Measurements from ENCODE around the gene SMG1.

The SMG1 gene

DNA sequence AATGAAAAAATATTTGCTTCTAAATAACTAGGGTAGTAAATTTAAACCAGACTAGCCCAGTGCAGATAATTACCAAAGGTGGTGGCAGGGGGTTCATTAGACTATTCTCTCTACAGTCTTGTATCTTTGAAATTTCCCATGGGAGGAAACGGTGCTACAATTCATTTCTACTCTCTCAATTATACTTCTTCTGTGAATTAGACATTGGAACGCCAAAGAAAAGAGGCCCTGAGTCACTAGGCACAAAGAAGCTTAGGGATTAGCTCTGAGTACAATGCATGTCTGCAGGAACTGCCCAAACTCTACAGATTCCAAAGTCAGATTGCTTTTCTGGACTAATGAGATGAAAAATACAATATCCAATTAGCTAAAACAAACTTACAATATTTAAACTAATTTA, 94.2 kb downstream of the SMG1 start:
- POLR2A ChIA-PET, result interaction anchor here (1.4 kb wide), 1 partner anchor 31 kb away, joined by 4 read pairs; the partner anchor contains the start of gene ARL6IP1
- Histone ChIP-seq H3K4me1 (ENCODE audit: control insufficient read depth, insufficient read depth, low read length) (no peaks in the 10 kb centered on the region), H3K36me3 (ENCODE audit: control insufficient read depth in 2 of 2, insufficient read depth in 1 of 2, low read length in 2 of 2) (peaks cover 27 to 90% of the 10 kb centered on the region in 2 experiments), H3K27ac (ENCODE audit: extremely low read depth, low read depth, low read length) (no peak overlapping the region), H3K4me3 (ENCODE audit: low read depth, low read length) (no peak overlapping the region), H3K9me3 (ENCODE audit: control insufficient read depth, insufficient read depth, low read depth, low read length) (no peaks in the 10 kb centered on the region)
- CTCF ChIA-PET, result interaction anchor here (0.5 to 0.7 kb wide), 2 partner anchors 16 to 138 kb away, joined by 3 read pairs; no protein-coding TSS in a partner anchor
- TF ChIP-seq ZBTB8A (tag by site-specific recombination; IDR thresholded peaks at IDR 0.05) (no peak), ZNF555 (tag by site-specific recombination; conservative IDR thresholded peaks at IDR 0.05) (no peak), MEIS1 (CRISPR knock-in tag; IDR thresholded peaks at IDR 0.05; ENCODE audit: borderline replicate concordance) (no peak), ZSCAN23 (tag by site-specific recombination; IDR thresholded peaks at IDR 0.05) (no peak), GFI1B (tag by site-specific recombination; IDR thresholded peaks at IDR 0.05) (no peak), ZNF473 (tag by site-specific recombination; IDR thresholded peaks at IDR 0.05) (no peak), ZNF426 (tag by site-specific recombination; IDR thresholded peaks at IDR 0.05) (no peak), ZNF112 (tag by site-specific recombination; IDR thresholded peaks at IDR 0.05) (no peak), ZNF585B (tag by site-specific recombination; IDR thresholded peaks at IDR 0.05) (no peak), ZBTB7A (tag by site-specific recombination; IDR thresholded peaks at IDR 0.05; ENCODE audit: low read depth) (no peak), ZNF174 (tag by site-specific recombination; IDR thresholded peaks at IDR 0.05) (no peak), ZNF394 (tag by site-specific recombination; IDR thresholded peaks at IDR 0.05; ENCODE audit: borderline replicate concordance) (no peak)
- TF ChIP-seq, protein P1, sequence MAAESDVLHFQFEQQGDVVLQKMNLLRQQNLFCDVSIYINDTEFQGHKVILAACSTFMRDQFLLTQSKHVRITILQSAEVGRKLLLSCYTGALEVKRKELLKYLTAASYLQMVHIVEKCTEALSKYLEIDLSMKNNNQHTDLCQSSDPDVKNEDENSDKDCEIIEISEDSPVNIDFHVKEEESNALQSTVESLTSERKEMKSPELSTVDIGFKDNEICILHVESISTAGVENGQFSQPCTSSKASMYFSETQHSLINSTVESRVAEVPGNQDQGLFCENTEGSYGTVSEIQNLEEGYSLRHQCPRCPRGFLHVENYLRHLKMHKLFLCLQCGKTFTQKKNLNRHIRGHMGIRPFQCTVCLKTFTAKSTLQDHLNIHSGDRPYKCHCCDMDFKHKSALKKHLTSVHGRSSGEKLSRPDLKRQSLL (tag by site-specific recombination; IDR thresholded peaks at IDR 0.05), result no peak
- TF ChIP-seq, protein P2, sequence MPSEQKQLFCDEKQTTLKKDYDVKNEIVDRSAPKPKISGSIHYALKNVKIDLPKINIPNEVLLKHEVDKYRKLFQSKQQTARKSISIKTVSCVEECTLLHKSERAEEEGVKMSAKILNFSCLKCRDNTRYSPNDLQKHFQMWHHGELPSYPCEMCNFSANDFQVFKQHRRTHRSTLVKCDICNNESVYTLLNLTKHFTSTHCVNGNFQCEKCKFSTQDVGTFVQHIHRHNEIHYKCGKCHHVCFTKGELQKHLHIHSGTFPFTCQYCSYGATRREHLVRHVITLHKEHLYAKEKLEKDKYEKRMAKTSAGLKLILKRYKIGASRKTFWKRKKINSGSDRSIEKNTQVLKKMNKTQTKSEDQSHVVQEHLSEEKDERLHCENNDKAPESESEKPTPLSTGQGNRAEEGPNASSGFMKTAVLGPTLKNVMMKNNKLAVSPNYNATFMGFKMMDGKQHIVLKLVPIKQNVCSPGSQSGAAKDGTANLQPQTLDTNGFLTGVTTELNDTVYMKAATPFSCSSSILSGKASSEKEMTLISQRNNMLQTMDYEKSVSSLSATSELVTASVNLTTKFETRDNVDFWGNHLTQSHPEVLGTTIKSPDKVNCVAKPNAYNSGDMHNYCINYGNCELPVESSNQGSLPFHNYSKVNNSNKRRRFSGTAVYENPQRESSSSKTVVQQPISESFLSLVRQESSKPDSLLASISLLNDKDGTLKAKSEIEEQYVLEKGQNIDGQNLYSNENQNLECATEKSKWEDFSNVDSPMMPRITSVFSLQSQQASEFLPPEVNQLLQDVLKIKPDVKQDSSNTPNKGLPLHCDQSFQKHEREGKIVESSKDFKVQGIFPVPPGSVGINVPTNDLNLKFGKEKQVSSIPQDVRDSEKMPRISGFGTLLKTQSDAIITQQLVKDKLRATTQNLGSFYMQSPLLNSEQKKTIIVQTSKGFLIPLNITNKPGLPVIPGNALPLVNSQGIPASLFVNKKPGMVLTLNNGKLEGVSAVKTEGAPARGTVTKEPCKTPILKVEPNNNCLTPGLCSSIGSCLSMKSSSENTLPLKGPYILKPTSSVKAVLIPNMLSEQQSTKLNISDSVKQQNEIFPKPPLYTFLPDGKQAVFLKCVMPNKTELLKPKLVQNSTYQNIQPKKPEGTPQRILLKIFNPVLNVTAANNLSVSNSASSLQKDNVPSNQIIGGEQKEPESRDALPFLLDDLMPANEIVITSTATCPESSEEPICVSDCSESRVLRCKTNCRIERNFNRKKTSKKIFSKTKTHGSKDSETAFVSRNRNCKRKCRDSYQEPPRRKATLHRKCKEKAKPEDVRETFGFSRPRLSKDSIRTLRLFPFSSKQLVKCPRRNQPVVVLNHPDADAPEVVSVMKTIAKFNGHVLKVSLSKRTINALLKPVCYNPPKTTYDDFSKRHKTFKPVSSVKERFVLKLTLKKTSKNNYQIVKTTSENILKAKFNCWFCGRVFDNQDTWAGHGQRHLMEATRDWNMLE (tag by site-specific recombination; conservative IDR thresholded peaks at IDR 0.05; ENCODE audit: low read depth), result no peak

DNA sequence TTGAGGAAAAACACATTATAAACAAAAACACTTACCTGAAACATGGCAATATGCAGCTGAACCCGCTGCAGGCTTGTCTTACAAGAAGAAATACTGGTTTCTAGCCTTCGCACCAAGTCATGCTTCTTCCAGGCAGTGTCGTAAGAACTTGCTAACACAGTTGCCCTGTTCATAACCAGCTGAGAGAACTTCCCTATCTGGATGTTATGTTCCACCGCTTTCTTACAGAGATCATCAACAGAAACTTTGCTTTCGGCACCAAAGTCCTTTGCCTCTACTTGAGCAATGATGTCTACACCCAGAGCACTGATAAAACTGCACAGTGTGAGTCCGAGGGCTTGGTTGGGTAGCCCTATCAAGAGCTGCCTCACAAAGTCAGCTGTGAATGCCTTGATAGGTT, 97.0 kb downstream of the SMG1 start:
- Histone ChIP-seq H3K9me3 (ENCODE audit: control insufficient read depth, insufficient read depth, low read depth, low read length) (no peaks in the 10 kb centered on the region), H3K4me3 (ENCODE audit: low read depth, low read length) (no peak overlapping the region), H3K4me1 (ENCODE audit: control insufficient read depth, insufficient read depth, low read length) (no peaks in the 10 kb centered on the region), H3K36me3 (ENCODE audit: control insufficient read depth in 2 of 2, insufficient read depth in 1 of 2, low read length in 2 of 2) (peaks cover 18 to 64% of the 10 kb centered on the region in 2 experiments), H3K27ac (ENCODE audit: extremely low read depth, low read depth, low read length) (no peak overlapping the region)
- TF ChIP-seq, protein P3, sequence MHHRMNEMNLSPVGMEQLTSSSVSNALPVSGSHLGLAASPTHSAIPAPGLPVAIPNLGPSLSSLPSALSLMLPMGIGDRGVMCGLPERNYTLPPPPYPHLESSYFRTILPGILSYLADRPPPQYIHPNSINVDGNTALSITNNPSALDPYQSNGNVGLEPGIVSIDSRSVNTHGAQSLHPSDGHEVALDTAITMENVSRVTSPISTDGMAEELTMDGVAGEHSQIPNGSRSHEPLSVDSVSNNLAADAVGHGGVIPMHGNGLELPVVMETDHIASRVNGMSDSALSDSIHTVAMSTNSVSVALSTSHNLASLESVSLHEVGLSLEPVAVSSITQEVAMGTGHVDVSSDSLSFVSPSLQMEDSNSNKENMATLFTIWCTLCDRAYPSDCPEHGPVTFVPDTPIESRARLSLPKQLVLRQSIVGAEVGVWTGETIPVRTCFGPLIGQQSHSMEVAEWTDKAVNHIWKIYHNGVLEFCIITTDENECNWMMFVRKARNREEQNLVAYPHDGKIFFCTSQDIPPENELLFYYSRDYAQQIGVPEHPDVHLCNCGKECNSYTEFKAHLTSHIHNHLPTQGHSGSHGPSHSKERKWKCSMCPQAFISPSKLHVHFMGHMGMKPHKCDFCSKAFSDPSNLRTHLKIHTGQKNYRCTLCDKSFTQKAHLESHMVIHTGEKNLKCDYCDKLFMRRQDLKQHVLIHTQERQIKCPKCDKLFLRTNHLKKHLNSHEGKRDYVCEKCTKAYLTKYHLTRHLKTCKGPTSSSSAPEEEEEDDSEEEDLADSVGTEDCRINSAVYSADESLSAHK (tag by site-specific recombination; IDR thresholded peaks at IDR 0.05), result no peak
- no peak for TF ChIP-seq ZXDB (tag by site-specific recombination; IDR thresholded peaks at IDR 0.05)
- no peak for TF ChIP-seq GLI2 (tag by site-specific recombination; IDR thresholded peaks at IDR 0.05; ENCODE audit: borderline replicate concordance, low read depth)
- TF ChIP-seq ZNF843 (tag by site-specific recombination; IDR thresholded peaks at IDR 0.05), result no peak
- no peak for TF ChIP-seq ZNF571 (tag by site-specific recombination; IDR thresholded peaks at IDR 0.05)
- TF ChIP-seq, protein P4, sequence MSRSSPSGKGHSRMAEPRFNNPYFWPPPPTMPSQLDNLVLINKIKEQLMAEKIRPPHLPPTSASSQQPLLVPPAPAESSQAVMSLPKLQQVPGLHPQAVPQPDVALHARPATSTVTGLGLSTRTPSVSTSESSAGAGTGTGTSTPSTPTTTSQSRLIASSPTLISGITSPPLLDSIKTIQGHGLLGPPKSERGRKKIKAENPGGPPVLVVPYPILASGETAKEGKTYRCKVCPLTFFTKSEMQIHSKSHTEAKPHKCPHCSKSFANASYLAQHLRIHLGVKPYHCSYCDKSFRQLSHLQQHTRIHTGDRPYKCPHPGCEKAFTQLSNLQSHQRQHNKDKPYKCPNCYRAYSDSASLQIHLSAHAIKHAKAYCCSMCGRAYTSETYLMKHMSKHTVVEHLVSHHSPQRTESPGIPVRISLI (tag by site-specific recombination; IDR thresholded peaks at IDR 0.05), result no peak
- no peak for TF ChIP-seq KLF7 (tag by site-specific recombination; IDR thresholded peaks at IDR 0.05; ENCODE audit: borderline replicate concordance)
- TF ChIP-seq ZBTB48 (tag by site-specific recombination; IDR thresholded peaks at IDR 0.05), result no peak
- no peak for TF ChIP-seq ZBTB8A (tag by site-specific recombination; IDR thresholded peaks at IDR 0.05)
- TF ChIP-seq ZNF311 (tag by site-specific recombination; IDR thresholded peaks at IDR 0.05; ENCODE audit: borderline replicate concordance), result no peak
- TF ChIP-seq ZBTB21 (tag by site-specific recombination; IDR thresholded peaks at IDR 0.05), result no peak
- no peak for TF ChIP-seq ZNF121 (tag by site-specific recombination; IDR thresholded peaks at IDR 0.05)
- TF ChIP-seq ZBTB20 (tag by site-specific recombination; IDR thresholded peaks at IDR 0.05), result no peak
- CTCF ChIA-PET, result interaction anchor here (1.1 kb wide), 1 partner anchor 28 kb away, joined by 3 read pairs; the partner anchor contains the start of gene ARL6IP1
- POLR2A ChIA-PET, result interaction anchor here (1.4 kb wide), 1 partner anchor 28 kb away, joined by 9 read pairs; the partner anchor contains the start of gene ARL6IP1

Data from HEK293 (cell line).